Measurements from ENCODE around the gene FBXL7. TPM values are rescaled to one million over a fixed set of nuclear protein-coding genes. Genes with fewer than 3 reads are reported as not detected.

FBXL7 gene
- polyA plus RNA-seq, 1 donor from 2014 or later: 0.24 TPM

DNA sequence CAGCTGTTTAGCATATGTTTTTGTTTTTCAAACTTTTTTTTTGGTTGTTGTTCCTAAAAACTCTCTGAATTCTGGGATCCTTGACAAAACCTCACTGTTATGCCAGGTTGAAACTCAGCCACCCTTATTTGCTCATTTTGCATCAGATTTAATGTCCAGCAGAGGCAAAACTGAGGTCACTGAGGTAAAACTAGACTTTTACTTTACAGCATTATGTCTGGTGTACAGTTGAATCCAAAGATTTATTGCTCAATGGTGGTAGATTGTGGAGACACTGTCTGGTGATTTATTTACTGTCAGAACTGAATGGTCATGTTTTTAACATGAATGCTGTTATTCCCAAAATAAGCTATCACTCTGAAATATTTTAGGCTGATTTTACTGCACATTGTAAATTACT is 87.9 kb downstream of the FBXL7 start:
- Histone ChIP-seq H3K27me3 (ENCODE audit: insufficient read depth, low read depth, low read length) (no peaks in the 10 kb centered on the region), H3K9me2 (ENCODE audit: insufficient read depth, low read length) (no peaks in the 10 kb centered on the region), H3K79me2 (replicated peaks; ENCODE audit: insufficient read depth, low read length) (no peaks in the 10 kb centered on the region), H3K27ac (ENCODE audit: low read length) (no peak overlapping the region), H3K4me2 (ENCODE audit: low read length) (no peak overlapping the region), H3K9ac (ENCODE audit: low read length) (no peak overlapping the region), H2AFZ (ENCODE audit: low read depth, low read length) (no peak overlapping the region), H3K4me3 (ENCODE audit: low read length) (no peak overlapping the region), H4K20me1 (ENCODE audit: insufficient read depth) (no peaks in the 10 kb centered on the region), H3K36me3 (ENCODE audit: insufficient read depth, low read length) (no peaks in the 10 kb centered on the region), H3K9me3 (ENCODE audit: low read length) (no peaks in the 10 kb centered on the region), H3F3A (ENCODE audit: insufficient read depth, low read length, poor library complexity, severe bottlenecking) (no peaks in the 10 kb centered on the region)
- TF ChIP-seq SMC3 (conservative IDR thresholded peaks at IDR 0.05; ENCODE audit: poor library complexity) (no peak), POLR2AphosphoS5 (IDR thresholded peaks at IDR 0.05) (no peak), RAD21 (conservative IDR thresholded peaks at IDR 0.05) (no peak), MXI1 (conservative IDR thresholded peaks at IDR 0.05; ENCODE audit: poor library complexity, severe bottlenecking) (no peak), EP300 (conservative IDR thresholded peaks at IDR 0.05; ENCODE audit: poor library complexity, severe bottlenecking) (no peak), EZH2 (IDR thresholded peaks at IDR 0.05; ENCODE audit: borderline replicate concordance, insufficient read depth, low read length, poor library complexity, severe bottlenecking) (no peak)

- H2AFZ ChIP-seq (ENCODE audit: low read depth, low read length): no peak overlapping the region
- H3K9me2 ChIP-seq (ENCODE audit: insufficient read depth, low read length): no peaks in the 10 kb centered on the region
- H3K9me3 ChIP-seq (ENCODE audit: low read length): no peaks in the 10 kb centered on the region
- no peaks in the 10 kb centered on the region for H3F3A ChIP-seq (ENCODE audit: insufficient read depth, low read length, poor library complexity, severe bottlenecking)
- no peaks in the 10 kb centered on the region for H4K20me1 ChIP-seq (ENCODE audit: insufficient read depth)
- H3K36me3 ChIP-seq (ENCODE audit: insufficient read depth, low read length): no peaks in the 10 kb centered on the region
- no peak overlapping the region for H3K4me3 ChIP-seq (ENCODE audit: low read length)
- no peak overlapping the region for H3K27ac ChIP-seq (ENCODE audit: low read length)
- H3K27me3 ChIP-seq (ENCODE audit: insufficient read depth, low read depth, low read length): no peaks in the 10 kb centered on the region
- TF ChIP-seq EP300 (conservative IDR thresholded peaks at IDR 0.05; ENCODE audit: poor library complexity, severe bottlenecking): no peak
- no peak for TF ChIP-seq SMC3 (conservative IDR thresholded peaks at IDR 0.05; ENCODE audit: poor library complexity)
- no peak for TF ChIP-seq EZH2 (IDR thresholded peaks at IDR 0.05; ENCODE audit: borderline replicate concordance, insufficient read depth, low read length, poor library complexity, severe bottlenecking)
- TF ChIP-seq RAD21 (conservative IDR thresholded peaks at IDR 0.05): no peak
- TF ChIP-seq CTCF (IDR thresholded peaks at IDR 0.05; ENCODE audit: poor library complexity, severe bottlenecking): no peak
- no peak for TF ChIP-seq MXI1 (conservative IDR thresholded peaks at IDR 0.05; ENCODE audit: poor library complexity, severe bottlenecking)
- no peak for TF ChIP-seq REST (IDR thresholded peaks at IDR 0.05; ENCODE audit: borderline replicate concordance)
- TF ChIP-seq TAF1 (IDR thresholded peaks at IDR 0.05; ENCODE audit: low read depth): no peak
- TF ChIP-seq POLR2AphosphoS5 (IDR thresholded peaks at IDR 0.05): no peak
- no peak overlapping the region for H3K4me2 ChIP-seq (ENCODE audit: low read length)
- no peak overlapping the region for H3K9ac ChIP-seq (ENCODE audit: low read length)
- no peaks in the 10 kb centered on the region for H3K79me2 ChIP-seq (replicated peaks; ENCODE audit: insufficient read depth, low read length)
Measured at GRCh38 chr5:15592728-15593127, 92.7 kb downstream of the FBXL7 start.
